ENCODE results near the gene UNC13B.

- TF ChIP-seq CTCF (IDR thresholded peaks at IDR 0.05) (no peak), JUN (CRISPR knock-in tag; IDR thresholded peaks at IDR 0.05) (no peak), TCF7 (CRISPR knock-in tag; IDR thresholded peaks at IDR 0.05; ENCODE audit: low read depth) (no peak), ZBTB21 (CRISPR knock-in tag; IDR thresholded peaks at IDR 0.05; ENCODE audit: borderline replicate concordance) (no peak), TEAD4 (CRISPR knock-in tag; IDR thresholded peaks at IDR 0.05) (no peak), USF2 (CRISPR knock-in tag; IDR thresholded peaks at IDR 0.05) (no peak), RELA (CRISPR knock-in tag; IDR thresholded peaks at IDR 0.05; ENCODE audit: borderline replicate concordance) (no peak), SP1 (CRISPR knock-in tag; conservative IDR thresholded peaks at IDR 0.05) (no peak), TP53 (CRISPR knock-in tag; IDR thresholded peaks at IDR 0.05) (no peak), CREM (CRISPR knock-in tag; IDR thresholded peaks at IDR 0.05) (no peak), NFE2L1 (CRISPR knock-in tag; IDR thresholded peaks at IDR 0.05) (no peak), TEAD1 (CRISPR knock-in tag; IDR thresholded peaks at IDR 0.05) (no peak), ATF1 (CRISPR knock-in tag; IDR thresholded peaks at IDR 0.05) (no peak), ATF2 (CRISPR knock-in tag; IDR thresholded peaks at IDR 0.05; ENCODE audit: borderline replicate concordance, low read depth) (no peak)
Observed at GRCh38 chr9:35236692-35237091, 74.9 kb downstream of the UNC13B start.
